Loucy (cell line): Measurements from ENCODE around the gene CCDC60.

ENCODE experiments used
- H2AFZ ChIP-seq: fragments of 200-600 bp; sonication (generic); 2 replicates; pipeline ENCODE4 v1.6.0; 2016; ENCODE audit warnings: antibody characterized with exemption, mild to moderate bottlenecking, low read length, moderate library complexity
- H3F3A ChIP-seq: fragments of 200-600 bp; 2 replicates; pipeline ENCODE4 v1.6.0; 2016; ENCODE audit warnings: antibody characterized with exemption, low read depth, mild to moderate bottlenecking
- H3K27me3 ChIP-seq: fragments of 200-600 bp; sonication (generic); 2 replicates; pipeline ENCODE4 v1.6.1; 2014; ENCODE audit warnings: low read length, mild to moderate bottlenecking; ENCODE audit not compliant: insufficient read depth, poor library complexity, severe bottlenecking
- H3K36me3 ChIP-seq: fragments of 200-600 bp; sonication (generic); 2 replicates; pipeline ENCODE4 v1.6.1; 2016; ENCODE audit warnings: low read length; ENCODE audit not compliant: insufficient read depth
- H3K4me1 ChIP-seq: fragments of 200-600 bp; sonication (generic); 2 replicates; pipeline ENCODE4 v1.5.1; 2014; ENCODE audit warnings: low read length, mild to moderate bottlenecking; ENCODE audit not compliant: insufficient read depth, poor library complexity, severe bottlenecking
- H3K4me2 ChIP-seq: fragments of 200-600 bp; sonication (generic); 2 replicates; pipeline ENCODE4 v1.6.0; 2014; ENCODE audit warnings: antibody characterized with exemption, low read length, low read depth, mild to moderate bottlenecking; ENCODE audit not compliant: poor library complexity, severe bottlenecking
- H3K4me3 ChIP-seq: fragments of 200-600 bp; sonication (generic); 2 replicates; pipeline ENCODE4 v1.5.1; 2014; ENCODE audit warnings: low read length, mild to moderate bottlenecking, mixed read lengths; ENCODE audit not compliant: poor library complexity, severe bottlenecking
- H3K79me2 ChIP-seq: fragments of 200-600 bp; sonication (generic); 2 replicates; pipeline ENCODE4 v1.6.1; 2014; ENCODE audit warnings: low read length; ENCODE audit not compliant: insufficient read depth
- H3K9ac ChIP-seq: fragments of 200-600 bp; sonication (generic); 2 replicates; pipeline ENCODE4 v1.6.0; 2014; ENCODE audit warnings: mild to moderate bottlenecking, low read depth, low read length, moderate library complexity; ENCODE audit not compliant: poor library complexity, severe bottlenecking
- H3K9me2 ChIP-seq: fragments of 200-600 bp; sonication (generic); replicated peaks from 2 replicates; pipeline ENCODE4 v1.6.1; 2016; ENCODE audit warnings: low read depth, low read length, mixed read lengths
- H3K9me3 ChIP-seq: fragments of 200-600 bp; sonication (generic); 2 replicates; pipeline ENCODE4 v1.6.1; 2014; ENCODE audit warnings: mild to moderate bottlenecking, antibody characterized with exemption, low read length, low read depth; ENCODE audit not compliant: insufficient read depth
- H4K20me1 ChIP-seq: fragments of 200-600 bp; sonication (generic); 2 replicates; pipeline ENCODE4 v1.6.0; 2014; ENCODE audit warnings: antibody characterized with exemption, low read length, mild to moderate bottlenecking; ENCODE audit not compliant: insufficient read depth, poor library complexity, severe bottlenecking
- CTCF ChIP-seq: fragments of 200-600 bp; sonication (generic); conservative IDR thresholded peaks from 2 replicates; pipeline ENCODE4 v1.5.1; 2014; ENCODE audit warnings: mild to moderate bottlenecking, antibody characterized with exemption, low read length
- EZH2phosphoT487 ChIP-seq: fragments of 200-600 bp; IDR thresholded peaks from 2 replicates; pipeline ENCODE4 v1.6.1; 2018; ENCODE audit warnings: antibody characterized with exemption, mild to moderate bottlenecking, moderate library complexity, borderline replicate concordance

CCDC60 gene

DNA sequence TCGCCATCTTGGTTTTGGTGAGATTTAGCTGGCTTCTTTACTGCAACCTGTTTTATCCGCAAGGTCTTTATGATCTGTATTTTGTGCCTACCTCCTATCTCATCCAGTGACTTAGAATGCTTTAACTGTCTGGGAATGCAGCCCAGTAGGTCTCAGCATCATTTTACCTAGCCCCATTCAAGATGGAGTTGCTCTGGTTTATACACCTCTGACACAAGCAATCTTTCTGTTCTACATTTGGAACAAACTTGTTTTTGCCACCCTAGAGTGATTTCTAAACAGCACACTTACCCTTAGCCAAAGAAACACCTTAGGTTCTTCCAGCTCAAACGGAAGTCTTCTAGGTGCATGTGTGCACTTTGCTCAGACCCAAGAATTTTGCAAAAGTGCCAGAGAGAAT lies 122.3 kb downstream of the CCDC60 start:
- H3K4me2 ChIP-seq, result no peak overlapping the region
- TF ChIP-seq CTCF (no peak), EZH2phosphoT487 (no peak)
- no peaks in the 10 kb centered on the region for H4K20me1 ChIP-seq
- no peaks in the 10 kb centered on the region for H3K79me2 ChIP-seq
- no peaks in the 10 kb centered on the region for H3K9me2 ChIP-seq
- no peaks in the 10 kb centered on the region for H3K4me1 ChIP-seq
- H3K4me3 ChIP-seq, result no peak overlapping the region
- H3K36me3 ChIP-seq, result no peaks in the 10 kb centered on the region
- no peaks in the 10 kb centered on the region for H3F3A ChIP-seq
- no peak overlapping the region for H3K9ac ChIP-seq
- no peak overlapping the region for H2AFZ ChIP-seq
- H3K27me3 ChIP-seq, result no peaks in the 10 kb centered on the region
- no peaks in the 10 kb centered on the region for H3K9me3 ChIP-seq

- TF ChIP-seq EZH2phosphoT487 (no peak), CTCF (no peak)
- Histone ChIP-seq H4K20me1 (no peaks in the 10 kb centered on the region), H3K4me1 (no peaks in the 10 kb centered on the region), H2AFZ (no peak overlapping the region), H3K27me3 (no peaks in the 10 kb centered on the region), H3K4me3 (no peak overlapping the region), H3K9me3 (no peaks in the 10 kb centered on the region), H3K9me2 (no peaks in the 10 kb centered on the region), H3K4me2 (no peak overlapping the region), H3F3A (no peaks in the 10 kb centered on the region), H3K79me2 (no peaks in the 10 kb centered on the region), H3K36me3 (no peaks in the 10 kb centered on the region), H3K9ac (no peak overlapping the region)
Measured at GRCh38 chr12:119457271-119457670, 122.7 kb downstream of the CCDC60 start.

- H3K4me3 ChIP-seq, result no peak overlapping the region
- no peaks in the 10 kb centered on the region for H3F3A ChIP-seq
- H3K4me1 ChIP-seq, result no peaks in the 10 kb centered on the region
- H3K27me3 ChIP-seq, result no peaks in the 10 kb centered on the region
- no peak overlapping the region for H3K4me2 ChIP-seq
- H3K9me2 ChIP-seq, result no peaks in the 10 kb centered on the region
- H2AFZ ChIP-seq, result no peak overlapping the region
- H3K36me3 ChIP-seq, result no peaks in the 10 kb centered on the region
- no peaks in the 10 kb centered on the region for H4K20me1 ChIP-seq
- no peak overlapping the region for H3K9ac ChIP-seq
- no peaks in the 10 kb centered on the region for H3K79me2 ChIP-seq
- no peak for TF ChIP-seq EZH2phosphoT487
- no peak for TF ChIP-seq CTCF
- H3K9me3 ChIP-seq, result no peaks in the 10 kb centered on the region
Measured at GRCh38 chr12:119459481-119459880, 125.0 kb downstream of the CCDC60 start.
